ENCODE data around the gene IL25.
"Not testable (repeated sequence)": the region's sequence is repeated elsewhere in the genome, so short reads cannot be mapped to it uniquely, and the experiment has no call there.

IL25 gene

DNA sequence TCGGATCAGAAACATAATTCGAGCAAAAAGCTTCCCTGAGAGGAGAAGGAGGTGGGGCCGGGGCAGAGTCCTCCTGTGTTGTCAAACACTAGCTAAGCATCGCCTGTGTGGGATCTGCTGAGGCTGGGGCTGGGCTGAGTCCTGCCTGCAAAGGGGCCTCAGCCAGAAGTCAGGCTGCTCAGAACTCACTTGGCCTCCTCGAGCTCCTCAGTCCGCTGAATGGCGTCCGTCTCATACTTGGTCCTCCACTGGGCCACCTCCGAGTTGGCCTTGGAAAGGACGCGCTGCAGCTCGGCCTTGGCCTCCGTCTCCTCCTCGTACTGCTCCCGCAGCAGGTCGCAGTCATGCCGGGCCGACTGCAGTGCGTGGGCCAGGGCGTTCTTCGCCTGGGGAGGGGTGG, 45.4 kb downstream of the IL25 start:
- TF ChIP-seq, protein P1, sequence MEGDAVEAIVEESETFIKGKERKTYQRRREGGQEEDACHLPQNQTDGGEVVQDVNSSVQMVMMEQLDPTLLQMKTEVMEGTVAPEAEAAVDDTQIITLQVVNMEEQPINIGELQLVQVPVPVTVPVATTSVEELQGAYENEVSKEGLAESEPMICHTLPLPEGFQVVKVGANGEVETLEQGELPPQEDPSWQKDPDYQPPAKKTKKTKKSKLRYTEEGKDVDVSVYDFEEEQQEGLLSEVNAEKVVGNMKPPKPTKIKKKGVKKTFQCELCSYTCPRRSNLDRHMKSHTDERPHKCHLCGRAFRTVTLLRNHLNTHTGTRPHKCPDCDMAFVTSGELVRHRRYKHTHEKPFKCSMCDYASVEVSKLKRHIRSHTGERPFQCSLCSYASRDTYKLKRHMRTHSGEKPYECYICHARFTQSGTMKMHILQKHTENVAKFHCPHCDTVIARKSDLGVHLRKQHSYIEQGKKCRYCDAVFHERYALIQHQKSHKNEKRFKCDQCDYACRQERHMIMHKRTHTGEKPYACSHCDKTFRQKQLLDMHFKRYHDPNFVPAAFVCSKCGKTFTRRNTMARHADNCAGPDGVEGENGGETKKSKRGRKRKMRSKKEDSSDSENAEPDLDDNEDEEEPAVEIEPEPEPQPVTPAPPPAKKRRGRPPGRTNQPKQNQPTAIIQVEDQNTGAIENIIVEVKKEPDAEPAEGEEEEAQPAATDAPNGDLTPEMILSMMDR (IDR thresholded peaks at IDR 0.05; ENCODE audit: insufficient read depth, low read length, poor library complexity, severe bottlenecking) = no peak
- no peak for DNase-seq (ENCODE audit: extremely low read depth, insufficient read length)
- H3K36me3 ChIP-seq (ENCODE audit: control insufficient read depth, insufficient read depth, low read length) = no peaks in the 10 kb centered on the region
- H3K4me3 ChIP-seq (replicated peaks; ENCODE audit: low read depth, low read length) = no peak overlapping the region
- H3K27me3 ChIP-seq (replicated peaks; ENCODE audit: control insufficient read depth, insufficient read depth, low read length) = no peaks in the 10 kb centered on the region; the same call in 1 of the 2 replicates

DNA sequence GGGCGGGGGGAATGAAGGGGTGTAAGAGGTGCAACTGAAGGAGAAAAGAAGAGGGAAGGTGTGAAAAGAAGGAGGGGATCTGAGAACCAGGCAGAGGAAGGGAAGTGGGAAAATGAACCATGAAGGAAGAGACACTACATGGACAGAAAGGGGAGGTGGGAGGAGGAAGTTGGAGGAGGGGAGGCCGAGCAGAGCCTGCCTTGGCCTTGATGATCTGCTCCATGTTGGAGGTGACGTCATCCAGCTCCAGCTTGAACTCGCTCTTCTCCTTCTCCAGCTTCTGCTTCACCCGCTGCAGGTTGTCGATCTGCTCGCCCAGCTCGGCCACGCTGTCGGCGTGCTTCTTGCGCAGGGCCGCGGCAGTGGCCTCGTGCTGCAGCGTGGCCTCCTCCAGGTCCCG, 47.0 kb downstream of the IL25 start:
- H3K27me3 ChIP-seq (replicated peaks; ENCODE audit: control insufficient read depth, insufficient read depth, low read length); H3K36me3 ChIP-seq (ENCODE audit: control insufficient read depth, insufficient read depth, low read length); H3K4me3 ChIP-seq (replicated peaks; ENCODE audit: low read depth, low read length); DNase-seq (ENCODE audit: extremely low read depth, insufficient read length): not testable (repeated sequence)

DNA sequence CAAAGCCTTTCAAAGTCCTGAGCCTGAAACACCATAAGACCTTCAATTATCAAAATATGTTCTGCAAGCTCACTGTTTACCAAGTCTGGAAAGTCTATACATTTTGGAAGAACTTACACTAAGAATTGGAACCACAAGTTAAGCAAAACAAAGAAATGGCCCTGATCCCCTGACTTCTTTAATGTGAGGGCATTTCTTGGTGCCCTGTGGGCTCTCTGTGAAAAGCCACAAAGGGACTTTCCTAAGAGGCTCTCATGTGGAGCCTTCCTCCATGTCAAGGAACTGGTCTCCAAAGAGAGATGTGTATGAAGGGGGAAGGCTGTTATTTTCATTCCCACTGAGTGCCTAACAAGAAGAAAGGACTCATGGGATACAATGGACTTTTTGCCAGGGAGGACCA, 49.0 kb downstream of the IL25 start:
- Histone ChIP-seq H3K36me3 (ENCODE audit: control insufficient read depth, insufficient read depth, low read length) (no peaks in the 10 kb centered on the region), H3K27me3 (replicated peaks; ENCODE audit: control insufficient read depth, insufficient read depth, low read length) (no peaks in the 10 kb centered on the region; the same call in 1 of the 2 replicates), H3K4me3 (replicated peaks; ENCODE audit: low read depth, low read length) (no peak overlapping the region)
- DNase-seq (ENCODE audit: extremely low read depth, insufficient read length) = no peak
- TF ChIP-seq, protein P1 (IDR thresholded peaks at IDR 0.05; ENCODE audit: insufficient read depth, low read length, poor library complexity, severe bottlenecking) = no peak

DNA sequence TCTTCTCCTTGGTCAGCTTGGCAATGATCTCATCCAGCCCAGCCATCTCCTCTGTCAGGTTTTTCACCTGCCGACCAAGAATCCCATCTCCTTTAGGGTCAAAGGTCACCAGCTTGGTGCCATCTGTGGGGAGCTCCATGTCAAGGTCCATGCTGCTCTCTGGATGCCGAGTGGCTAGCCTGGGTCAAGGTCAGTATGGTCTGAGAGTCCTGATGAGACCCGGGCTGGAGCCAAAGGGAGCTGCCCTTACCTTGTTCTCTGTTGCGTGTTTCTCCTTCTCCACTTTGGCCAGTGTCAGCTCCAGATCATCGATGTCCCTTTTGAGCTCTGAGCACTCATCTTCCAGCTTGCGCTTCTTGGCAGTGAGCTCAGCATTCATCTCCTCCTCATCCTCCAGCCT, 51.0 kb downstream of the IL25 start:
- TF ChIP-seq, protein P1 (IDR thresholded peaks at IDR 0.05; ENCODE audit: insufficient read depth, low read length, poor library complexity, severe bottlenecking) = no peak
- H3K36me3 ChIP-seq (ENCODE audit: control insufficient read depth, insufficient read depth, low read length) = no peaks in the 10 kb centered on the region
- H3K4me3 ChIP-seq (replicated peaks; ENCODE audit: low read depth, low read length) = no peak overlapping the region
- DNase-seq (ENCODE audit: extremely low read depth, insufficient read length) = no peak
- no peaks in the 10 kb centered on the region for H3K27me3 ChIP-seq (replicated peaks; ENCODE audit: control insufficient read depth, insufficient read depth, low read length)

DNA sequence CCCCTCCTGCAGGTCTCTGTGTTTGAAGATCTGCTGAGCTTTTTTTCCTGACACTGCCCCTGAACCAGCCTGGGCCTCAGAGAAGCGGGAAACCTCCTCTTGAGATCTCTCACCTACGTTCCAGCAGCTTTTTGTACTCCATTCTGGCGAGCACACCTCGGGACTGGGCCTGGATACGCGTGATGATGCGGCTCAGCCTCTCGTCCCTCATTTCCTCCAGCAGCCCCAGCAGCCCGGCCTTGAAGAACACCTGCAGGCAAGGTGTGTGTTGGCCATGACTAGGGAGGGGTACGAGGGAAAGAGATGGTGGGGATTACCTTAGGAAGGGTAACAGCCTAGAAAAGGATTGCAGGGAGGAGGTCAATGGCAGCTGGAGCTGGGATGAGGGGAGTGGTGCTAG, 52.6 kb downstream of the IL25 start:
- no peak overlapping the region for H3K4me3 ChIP-seq (replicated peaks; ENCODE audit: low read depth, low read length)
- DNase-seq (ENCODE audit: extremely low read depth, insufficient read length) = no peak
- TF ChIP-seq, protein P1 (IDR thresholded peaks at IDR 0.05; ENCODE audit: insufficient read depth, low read length, poor library complexity, severe bottlenecking) = no peak
- no peaks in the 10 kb centered on the region for H3K27me3 ChIP-seq (replicated peaks; ENCODE audit: control insufficient read depth, insufficient read depth, low read length)
- no peaks in the 10 kb centered on the region for H3K36me3 ChIP-seq (ENCODE audit: control insufficient read depth, insufficient read depth, low read length)

DNA sequence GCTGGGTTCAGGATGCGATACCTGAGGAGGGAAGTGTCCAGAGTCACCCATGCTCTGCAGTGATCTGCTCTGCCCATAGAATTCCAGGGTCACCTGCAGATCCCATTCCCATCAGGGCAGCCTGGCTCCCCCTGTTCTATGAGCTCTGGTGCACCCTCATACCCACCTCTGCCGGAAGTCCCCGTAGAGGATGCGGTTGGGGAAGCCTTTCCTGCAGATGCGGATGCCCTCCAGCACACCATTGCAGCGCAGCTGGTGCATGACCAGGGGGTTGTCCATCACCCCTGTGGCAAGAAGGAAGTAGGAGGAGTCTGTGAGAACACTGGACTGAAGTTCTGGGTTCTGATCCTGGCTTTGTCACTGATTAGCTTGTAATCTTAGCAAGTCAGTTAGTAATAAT, 53.2 kb downstream of the IL25 start:
- H3K4me3 ChIP-seq (replicated peaks; ENCODE audit: low read depth, low read length); H3K36me3 ChIP-seq (ENCODE audit: control insufficient read depth, insufficient read depth, low read length); H3K27me3 ChIP-seq (replicated peaks; ENCODE audit: control insufficient read depth, insufficient read depth, low read length); DNase-seq (ENCODE audit: extremely low read depth, insufficient read length): not testable (repeated sequence)

All from GM06990 (cell line).